GM13977 (cell line): ENCODE data around the gene STPG2.

ENCODE experiments used
- DNase-seq: peaks from one replicate; pipeline ENCODE4 v3.0.0; 2012; ENCODE audit warnings: low spot score
- CTCF ChIP-seq: IDR thresholded peaks from 2 replicates; pipeline ENCODE4 v1.5.1; 2012; ENCODE audit warnings: mild to moderate bottlenecking, control low read depth; ENCODE audit not compliant: insufficient read depth; ENCODE audit errors: extremely low read depth, missing control alignments
- in situ Hi-C: fragments of 300-500 bp; cut with MboI; formaldehyde crosslinking; loops from one replicate; pipeline ENCODE4 v1.12.0; 2022; ENCODE audit warnings: low sequenced_read_pairs, low pct_unique_long_range_greater_than_20kb, mixed read lengths, inconsistent platforms; ENCODE audit not compliant: unreplicated experiment

The STPG2 gene

GRCh38 chr4:98000940-98001339 lies 142.3 kb downstream of the STPG2 start:
- no peak for TF ChIP-seq CTCF
- in situ Hi-C loops, result no loop called here
- DNase-seq, result no peak

GRCh38 chr4:97998203-97998602 lies 145.1 kb downstream of the STPG2 start:
- in situ Hi-C loops, result no loop called here

GRCh38 chr4:97994765-97995465 lies 148.4 kb downstream of the STPG2 start:
- in situ Hi-C loops, result no loop called here
- TF ChIP-seq CTCF, result no peak

More at GRCh38 chr4:97998203-97998602, 145.1 kb downstream of the STPG2 start:
- DNase-seq, result no peak
- no peak for TF ChIP-seq CTCF

GRCh38 chr4:97990409-97990808 lies 152.9 kb downstream of the STPG2 start:
- DNase-seq, result no peak
- in situ Hi-C loops, result no loop called here
- TF ChIP-seq CTCF, result no peak

More at GRCh38 chr4:97994765-97995465, 148.4 kb downstream of the STPG2 start:
- DNase-seq, result no peak

GRCh38 chr4:97987019-97987648 lies 156.1 kb downstream of the STPG2 start:
- peak; percentile 35 for TF ChIP-seq CTCF
- in situ Hi-C loops, result no loop called here

GRCh38 chr4:97984545-97985131 lies 158.6 kb downstream of the STPG2 start:
- peak; percentile 28 for TF ChIP-seq CTCF
- in situ Hi-C loops, result no loop called here
- DNase-seq, result no peak

More at GRCh38 chr4:97987019-97987648, 156.1 kb downstream of the STPG2 start:
- peak; percentile 19 for DNase-seq
